AG10803 (cell line): Measurements from ENCODE around the gene LIN9.
A peak's percentile ranks its signal among the peaks of the same experiment; 100 is the strongest.
"Not testable (repeated sequence)": the region's sequence is repeated elsewhere in the genome, so short reads cannot be mapped to it uniquely, and the experiment has no call there.

Source experiments
- DNase-seq: peaks from one replicate; pipeline ENCODE4 v3.0.0; 2010; ENCODE audit warnings: low read depth
- H3K4me3 ChIP-seq: 2 replicates; pipeline ENCODE4 v1.5.1; 2011; ENCODE audit warnings: mild to moderate bottlenecking, low read length, control low read depth
- TF ChIP-seq, protein P1 (sequence below): conservative IDR thresholded peaks from 2 replicates; pipeline ENCODE4 v1.5.1; 2011; ENCODE audit warnings: mild to moderate bottlenecking, low read length, control low read depth, inconsistent platforms

Gene LIN9

DNA sequence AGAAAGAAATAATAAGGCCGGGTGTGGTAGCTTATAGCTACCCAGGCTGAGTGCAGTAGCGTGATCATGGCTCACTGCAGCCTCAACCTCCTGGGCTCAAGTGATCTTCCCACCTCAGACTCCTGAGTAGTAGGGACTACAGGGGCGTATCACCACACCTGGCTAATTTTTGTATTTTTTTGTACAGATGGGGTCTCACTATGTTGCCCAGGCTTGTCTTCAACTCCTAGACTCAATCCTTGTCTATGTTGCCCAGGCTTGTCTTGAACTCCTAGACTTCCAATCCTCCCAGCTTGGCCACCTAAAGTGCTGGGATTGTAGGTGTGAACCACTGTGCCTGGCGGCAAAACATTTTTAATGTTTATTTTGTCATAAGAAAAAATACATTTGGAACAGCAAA, 55.0 kb downstream of the LIN9 start:
- H3K4me3 ChIP-seq: no peak overlapping the region
- DNase-seq: no peak
- TF ChIP-seq, protein P1, sequence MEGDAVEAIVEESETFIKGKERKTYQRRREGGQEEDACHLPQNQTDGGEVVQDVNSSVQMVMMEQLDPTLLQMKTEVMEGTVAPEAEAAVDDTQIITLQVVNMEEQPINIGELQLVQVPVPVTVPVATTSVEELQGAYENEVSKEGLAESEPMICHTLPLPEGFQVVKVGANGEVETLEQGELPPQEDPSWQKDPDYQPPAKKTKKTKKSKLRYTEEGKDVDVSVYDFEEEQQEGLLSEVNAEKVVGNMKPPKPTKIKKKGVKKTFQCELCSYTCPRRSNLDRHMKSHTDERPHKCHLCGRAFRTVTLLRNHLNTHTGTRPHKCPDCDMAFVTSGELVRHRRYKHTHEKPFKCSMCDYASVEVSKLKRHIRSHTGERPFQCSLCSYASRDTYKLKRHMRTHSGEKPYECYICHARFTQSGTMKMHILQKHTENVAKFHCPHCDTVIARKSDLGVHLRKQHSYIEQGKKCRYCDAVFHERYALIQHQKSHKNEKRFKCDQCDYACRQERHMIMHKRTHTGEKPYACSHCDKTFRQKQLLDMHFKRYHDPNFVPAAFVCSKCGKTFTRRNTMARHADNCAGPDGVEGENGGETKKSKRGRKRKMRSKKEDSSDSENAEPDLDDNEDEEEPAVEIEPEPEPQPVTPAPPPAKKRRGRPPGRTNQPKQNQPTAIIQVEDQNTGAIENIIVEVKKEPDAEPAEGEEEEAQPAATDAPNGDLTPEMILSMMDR: no peak

DNA sequence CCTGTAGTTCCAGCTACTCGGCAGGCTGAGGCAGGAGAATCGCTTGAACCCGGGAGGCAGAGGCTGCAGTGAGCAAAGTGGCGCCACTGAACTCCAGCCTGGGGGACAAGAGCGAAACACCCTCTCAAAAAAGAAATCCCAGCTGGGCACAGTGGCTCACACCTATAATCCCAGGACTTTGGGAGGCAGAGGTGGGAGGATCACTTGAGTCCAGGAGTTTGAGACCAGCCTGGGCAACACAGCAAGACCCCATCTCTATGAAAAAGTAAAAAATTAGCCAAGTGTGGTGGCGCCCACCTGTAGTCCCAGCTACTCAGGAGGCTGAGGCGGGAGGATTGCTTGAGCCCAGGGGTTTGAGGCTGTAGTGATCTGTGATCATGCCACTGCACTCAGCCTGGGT, 56.1 kb downstream of the LIN9 start:
- H3K4me3 ChIP-seq, DNase-seq: not testable (repeated sequence)

DNA sequence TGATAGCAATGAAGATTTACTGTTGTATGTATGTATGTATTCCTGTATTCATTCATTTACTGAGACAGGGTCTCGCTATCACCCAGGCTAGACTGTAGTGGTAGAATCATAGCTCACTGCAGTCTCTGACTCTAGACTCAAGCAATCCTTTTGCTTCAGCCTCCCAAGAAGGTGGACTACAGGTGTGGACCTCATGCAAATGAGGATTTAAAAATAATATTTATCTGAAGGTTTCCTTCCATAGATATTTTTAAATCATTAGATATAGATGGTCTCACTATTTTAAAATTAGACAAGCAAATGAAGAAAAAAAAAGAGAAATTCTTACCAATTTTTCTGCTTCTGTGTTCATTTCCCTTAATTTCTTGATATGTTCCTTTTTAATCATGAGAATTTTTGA, 58.5 kb downstream of the LIN9 start:
- DNase-seq: no peak
- H3K4me3 ChIP-seq: no peak overlapping the region
- TF ChIP-seq, protein P1: no peak

DNA sequence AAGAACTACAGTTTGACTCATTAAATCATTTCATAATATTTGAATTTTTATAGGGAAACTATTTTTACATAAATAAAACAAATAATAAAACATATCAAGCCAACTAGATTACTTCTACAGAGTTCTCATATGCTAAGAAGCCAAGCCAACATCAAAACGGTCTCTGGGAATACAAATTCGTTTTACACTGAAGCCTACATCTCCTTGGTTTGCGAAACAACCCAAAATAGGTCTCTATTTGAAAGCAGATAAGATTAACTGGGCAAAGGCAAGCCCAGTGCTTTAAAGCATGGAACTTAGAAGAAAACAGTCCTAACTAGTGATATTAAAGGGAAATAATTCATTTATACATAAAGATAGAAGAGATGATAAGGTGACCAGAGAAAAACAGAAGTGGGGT, 60.2 kb downstream of the LIN9 start:
- TF ChIP-seq, protein P1: no peak
- no peak overlapping the region for H3K4me3 ChIP-seq
- no peak for DNase-seq

DNA sequence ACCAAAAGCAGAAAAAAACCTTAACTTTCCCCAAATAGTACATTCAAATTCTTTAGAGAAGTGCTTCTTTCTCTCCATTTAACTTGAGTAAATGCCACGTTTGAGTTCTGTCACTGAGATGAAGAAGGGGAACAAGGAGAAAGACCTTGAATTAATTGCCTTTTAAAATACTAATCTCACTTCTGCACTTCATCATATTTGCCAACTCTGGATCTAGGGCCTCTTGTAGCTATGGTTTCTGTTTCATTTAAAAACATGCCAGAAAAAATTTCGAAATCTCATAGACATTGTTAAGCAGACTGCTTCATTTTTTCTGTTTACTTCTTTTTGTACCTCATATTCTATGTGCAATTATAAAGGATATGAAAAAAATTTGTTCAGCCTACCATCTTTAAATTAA, 60.9 kb downstream of the LIN9 start:
- no peak overlapping the region for H3K4me3 ChIP-seq
- DNase-seq: peak; percentile 53
- TF ChIP-seq, protein P1: no peak

DNA sequence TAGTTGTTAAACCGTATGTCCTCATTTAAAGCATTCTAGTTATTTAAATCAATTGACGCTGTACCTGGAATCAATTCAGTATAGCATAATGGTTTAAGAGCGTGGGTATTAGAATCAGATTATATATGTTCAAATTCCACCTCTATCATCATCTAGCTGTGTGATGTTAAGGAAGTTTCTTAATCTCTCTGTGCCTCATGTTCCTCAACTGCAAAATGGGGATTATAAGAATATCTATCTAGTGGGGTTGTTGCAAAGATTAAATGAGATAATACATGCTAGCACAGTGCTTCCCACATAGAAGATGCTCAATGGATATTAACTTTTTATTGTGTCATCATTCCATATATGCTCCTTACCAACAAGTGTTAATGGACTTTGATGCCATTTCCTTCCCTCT, 69.5 kb downstream of the LIN9 start:
- TF ChIP-seq, protein P1: no peak
- no peak overlapping the region for H3K4me3 ChIP-seq
- DNase-seq: no peak

DNA sequence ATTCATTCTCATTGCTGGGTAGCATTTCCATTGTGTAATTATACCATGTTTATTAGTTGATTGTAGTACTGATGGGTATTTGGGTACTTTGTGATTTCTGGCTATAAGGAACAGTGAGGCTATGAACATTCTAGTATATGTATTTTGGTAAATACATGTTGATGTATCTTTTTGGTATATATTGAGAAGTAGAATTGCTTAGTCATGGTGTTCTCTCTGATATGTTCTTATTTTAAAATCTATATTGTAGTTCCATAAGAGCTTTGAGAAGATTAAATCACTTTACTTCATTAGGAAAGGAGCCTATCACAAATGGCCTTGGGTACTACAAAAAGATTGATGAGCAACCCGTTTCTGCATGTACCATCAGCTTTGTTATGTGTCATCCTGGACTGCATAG, 72.1 kb downstream of the LIN9 start:
- TF ChIP-seq, protein P1: no peak
- DNase-seq: no peak
- no peak overlapping the region for H3K4me3 ChIP-seq

DNA sequence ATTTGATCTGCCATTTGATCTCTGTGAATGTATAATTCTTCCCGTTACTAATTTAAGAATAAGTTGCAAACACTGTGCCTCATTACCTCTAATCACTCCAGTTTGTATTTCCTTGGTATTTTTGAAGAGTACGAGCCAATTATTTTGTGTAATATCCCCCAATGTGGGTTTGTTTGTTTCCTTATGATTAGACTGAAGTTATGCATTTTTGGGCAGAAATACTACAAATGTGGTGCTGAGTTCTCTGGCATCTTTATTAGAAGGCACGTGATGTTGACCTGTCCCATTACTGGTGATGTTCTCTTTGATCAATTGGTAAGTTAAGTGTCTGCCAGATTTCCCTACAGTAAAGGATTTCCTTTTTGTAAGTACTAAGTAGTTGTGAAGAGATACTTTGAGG, 75.2 kb downstream of the LIN9 start:
- no peak for DNase-seq
- TF ChIP-seq, protein P1: no peak
- H3K4me3 ChIP-seq: no peak overlapping the region
